ENCODE measurements around the gene EIF4E2. TPM values are rescaled to one million over a fixed set of nuclear protein-coding genes. Genes with fewer than 3 reads are reported as not detected.

EIF4E2 gene
- total and polyA plus RNA-seq, 2 of the 13 experiments (the other 11 are each of a cell fraction or from before 2014, with no cell fraction given): 25.0 to 101 TPM

GRCh38 chr2:232550354-232551249, at the start of gene EIF4E2, which contains the start of gene TIGD1 (continued):
- TF ChIP-seq, protein P1, sequence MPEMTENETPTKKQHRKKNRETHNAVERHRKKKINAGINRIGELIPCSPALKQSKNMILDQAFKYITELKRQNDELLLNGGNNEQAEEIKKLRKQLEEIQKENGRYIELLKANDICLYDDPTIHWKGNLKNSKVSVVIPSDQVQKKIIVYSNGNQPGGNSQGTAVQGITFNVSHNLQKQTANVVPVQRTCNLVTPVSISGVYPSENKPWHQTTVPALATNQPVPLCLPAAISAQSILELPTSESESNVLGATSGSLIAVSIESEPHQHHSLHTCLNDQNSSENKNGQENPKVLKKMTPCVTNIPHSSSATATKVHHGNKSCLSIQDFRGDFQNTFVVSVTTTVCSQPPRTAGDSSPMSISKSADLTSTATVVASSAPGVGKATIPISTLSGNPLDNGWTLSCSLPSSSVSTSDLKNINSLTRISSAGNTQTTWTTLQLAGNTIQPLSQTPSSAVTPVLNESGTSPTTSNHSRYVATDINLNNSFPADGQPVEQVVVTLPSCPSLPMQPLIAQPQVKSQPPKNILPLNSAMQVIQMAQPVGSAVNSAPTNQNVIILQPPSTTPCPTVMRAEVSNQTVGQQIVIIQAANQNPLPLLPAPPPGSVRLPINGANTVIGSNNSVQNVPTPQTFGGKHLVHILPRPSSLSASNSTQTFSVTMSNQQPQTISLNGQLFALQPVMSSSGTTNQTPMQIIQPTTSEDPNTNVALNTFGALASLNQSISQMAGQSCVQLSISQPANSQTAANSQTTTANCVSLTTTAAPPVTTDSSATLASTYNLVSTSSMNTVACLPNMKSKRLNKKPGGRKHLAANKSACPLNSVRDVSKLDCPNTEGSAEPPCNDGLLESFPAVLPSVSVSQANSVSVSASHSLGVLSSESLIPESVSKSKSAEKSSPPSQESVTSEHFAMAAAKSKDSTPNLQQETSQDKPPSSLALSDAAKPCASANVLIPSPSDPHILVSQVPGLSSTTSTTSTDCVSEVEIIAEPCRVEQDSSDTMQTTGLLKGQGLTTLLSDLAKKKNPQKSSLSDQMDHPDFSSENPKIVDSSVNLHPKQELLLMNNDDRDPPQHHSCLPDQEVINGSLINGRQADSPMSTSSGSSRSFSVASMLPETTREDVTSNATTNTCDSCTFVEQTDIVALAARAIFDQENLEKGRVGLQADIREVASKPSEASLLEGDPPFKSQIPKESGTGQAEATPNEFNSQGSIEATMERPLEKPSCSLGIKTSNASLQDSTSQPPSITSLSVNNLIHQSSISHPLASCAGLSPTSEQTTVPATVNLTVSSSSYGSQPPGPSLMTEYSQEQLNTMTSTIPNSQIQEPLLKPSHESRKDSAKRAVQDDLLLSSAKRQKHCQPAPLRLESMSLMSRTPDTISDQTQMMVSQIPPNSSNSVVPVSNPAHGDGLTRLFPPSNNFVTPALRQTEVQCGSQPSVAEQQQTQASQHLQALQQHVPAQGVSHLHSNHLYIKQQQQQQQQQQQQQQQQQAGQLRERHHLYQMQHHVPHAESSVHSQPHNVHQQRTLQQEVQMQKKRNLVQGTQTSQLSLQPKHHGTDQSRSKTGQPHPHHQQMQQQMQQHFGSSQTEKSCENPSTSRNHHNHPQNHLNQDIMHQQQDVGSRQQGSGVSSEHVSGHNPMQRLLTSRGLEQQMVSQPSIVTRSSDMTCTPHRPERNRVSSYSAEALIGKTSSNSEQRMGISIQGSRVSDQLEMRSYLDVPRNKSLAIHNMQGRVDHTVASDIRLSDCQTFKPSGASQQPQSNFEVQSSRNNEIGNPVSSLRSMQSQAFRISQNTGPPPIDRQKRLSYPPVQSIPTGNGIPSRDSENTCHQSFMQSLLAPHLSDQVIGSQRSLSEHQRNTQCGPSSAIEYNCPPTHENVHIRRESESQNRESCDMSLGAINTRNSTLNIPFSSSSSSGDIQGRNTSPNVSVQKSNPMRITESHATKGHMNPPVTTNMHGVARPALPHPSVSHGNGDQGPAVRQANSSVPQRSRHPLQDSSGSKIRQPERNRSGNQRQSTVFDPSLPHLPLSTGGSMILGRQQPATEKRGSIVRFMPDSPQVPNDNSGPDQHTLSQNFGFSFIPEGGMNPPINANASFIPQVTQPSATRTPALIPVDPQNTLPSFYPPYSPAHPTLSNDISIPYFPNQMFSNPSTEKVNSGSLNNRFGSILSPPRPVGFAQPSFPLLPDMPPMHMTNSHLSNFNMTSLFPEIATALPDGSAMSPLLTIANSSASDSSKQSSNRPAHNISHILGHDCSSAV (CRISPR knock-in tag; IDR thresholded peaks at IDR 0.05; ENCODE audit: borderline replicate concordance): peak; percentile 98
- peak; percentile 97 for TF ChIP-seq SRSF1 (optimal IDR thresholded peaks at IDR 0.05; ENCODE audit: low read depth, low read length)
- TF ChIP-seq, protein P2, sequence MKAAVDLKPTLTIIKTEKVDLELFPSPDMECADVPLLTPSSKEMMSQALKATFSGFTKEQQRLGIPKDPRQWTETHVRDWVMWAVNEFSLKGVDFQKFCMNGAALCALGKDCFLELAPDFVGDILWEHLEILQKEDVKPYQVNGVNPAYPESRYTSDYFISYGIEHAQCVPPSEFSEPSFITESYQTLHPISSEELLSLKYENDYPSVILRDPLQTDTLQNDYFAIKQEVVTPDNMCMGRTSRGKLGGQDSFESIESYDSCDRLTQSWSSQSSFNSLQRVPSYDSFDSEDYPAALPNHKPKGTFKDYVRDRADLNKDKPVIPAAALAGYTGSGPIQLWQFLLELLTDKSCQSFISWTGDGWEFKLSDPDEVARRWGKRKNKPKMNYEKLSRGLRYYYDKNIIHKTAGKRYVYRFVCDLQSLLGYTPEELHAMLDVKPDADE (CRISPR knock-in tag; IDR thresholded peaks at IDR 0.05): peak; percentile 90; the same call in 1 of the 2 replicates
- no peak for TF ChIP-seq ZKSCAN1 (IDR thresholded peaks at IDR 0.05; ENCODE audit: low read length)
- TF ChIP-seq ZSCAN20 (CRISPR knock-in tag; IDR thresholded peaks at IDR 0.05; ENCODE audit: borderline replicate concordance): peak; percentile 98; the same call in 1 of the 2 replicates
- TF ChIP-seq NAIF1 (CRISPR knock-in tag; IDR thresholded peaks at IDR 0.05; ENCODE audit: borderline replicate concordance): peak; percentile 97
- peak; percentile 96 for TF ChIP-seq IRF2 (CRISPR knock-in tag; IDR thresholded peaks at IDR 0.05)
- peak; percentile 99 for TF ChIP-seq KDM5B (CRISPR knock-in tag; IDR thresholded peaks at IDR 0.05; ENCODE audit: borderline replicate concordance)
- TF ChIP-seq ZNF468 (CRISPR knock-in tag; IDR thresholded peaks at IDR 0.05): peak; percentile 99
- TF ChIP-seq ZNF124 (CRISPR knock-in tag; IDR thresholded peaks at IDR 0.05): peak; percentile 96; the same call in 1 of the 2 replicates
- TF ChIP-seq CEBPG (CRISPR knock-in tag; IDR thresholded peaks at IDR 0.05): peak; percentile 63; the same call in 1 of the 2 replicates
- no peak; the same call in none of the 2 replicates for TF ChIP-seq DNMT3B (CRISPR knock-in tag; conservative IDR thresholded peaks at IDR 0.05)
- peak; percentile 99; the same call in 1 of the 2 replicates for TF ChIP-seq ZNF230 (CRISPR knock-in tag; IDR thresholded peaks at IDR 0.05)
- TF ChIP-seq RCOR2 (CRISPR knock-in tag; IDR thresholded peaks at IDR 0.05): no peak
- TF ChIP-seq YEATS2 (CRISPR knock-in tag; IDR thresholded peaks at IDR 0.05; ENCODE audit: borderline replicate concordance): peak; percentile 99
- TF ChIP-seq MTA3 (CRISPR knock-in tag; IDR thresholded peaks at IDR 0.05): no peak
- peak; percentile 99 for TF ChIP-seq ZSCAN5A (CRISPR knock-in tag; IDR thresholded peaks at IDR 0.05; ENCODE audit: borderline replicate concordance)
- TF ChIP-seq NFATC3 (CRISPR knock-in tag; IDR thresholded peaks at IDR 0.05): peak; percentile 98

All from HepG2 (cell line).